IMR-90 (cell line): ENCODE results near the gene RHO. TPM values are rescaled to one million over a fixed set of nuclear protein-coding genes. Genes with fewer than 3 reads are reported as not detected.

Experiments used
- ATAC-seq: fragments of 200-7000 bp; cut with Tn5 transposase; 2 replicates; pipeline ENCODE4 v1.9.1; 2020; ENCODE audit warnings: low read depth, mild to moderate bottlenecking, moderate library complexity
- BruUV-seq: library from RNA; stranded (reverse); fragments of 400-500 nt; replicated peaks from 2 replicates; lab custom pipeline; 2021; lab: Mats Ljungman, UMichigan
- CTCF ChIA-PET: fragments of 300-600 bp; formaldehyde crosslinking; extraction: SDS; loops from one replicate; lab custom pipeline; 2021; ENCODE audit warnings: antibody characterized with exemption; lab: Yijun Ruan, JAX
- POLR2A ChIA-PET: fragments of 300-600 bp; sonication (Branson Sonifier 250); formaldehyde crosslinking; loops from one replicate; lab custom pipeline; 2022; ENCODE audit warnings: antibody characterized with exemption; ENCODE audit not compliant: unreplicated experiment; lab: Charles Lee
- DNase-seq: peaks from one replicate; pipeline ENCODE4 v3.0.0; 2013
- H2AFZ ChIP-seq: replicated peaks from 2 replicates; pipeline ENCODE3; 2013; ENCODE audit warnings: low read length, mild to moderate bottlenecking; ENCODE audit not compliant: poor library complexity
- H2AK5ac ChIP-seq: 2 replicates; pipeline ENCODE4 v1.6.1; 2013; ENCODE audit warnings: low read depth, low read length, inconsistent platforms
- H2AK9ac ChIP-seq: replicated peaks from 2 replicates; pipeline ENCODE3; 2013; ENCODE audit warnings: mild to moderate bottlenecking, low read depth, low read length, moderate library complexity; ENCODE audit not compliant: poor library complexity
- H2BK120ac ChIP-seq: 2 replicates; pipeline ENCODE4 v1.6.1; 2013; ENCODE audit warnings: low read depth, low read length, inconsistent platforms
- H2BK15ac ChIP-seq: 3 replicates; pipeline ENCODE4 v1.6.1; 2013; ENCODE audit warnings: low read depth, low read length, inconsistent platforms
- H2BK20ac ChIP-seq: 2 replicates; pipeline ENCODE4 v1.6.1; 2013; ENCODE audit warnings: low read depth, mild to moderate bottlenecking, inconsistent platforms, low read length, moderate library complexity
- H2BK5ac ChIP-seq: 2 replicates; pipeline ENCODE4 v1.6.1; 2013; ENCODE audit warnings: mild to moderate bottlenecking, low read depth, low read length, inconsistent platforms; ENCODE audit not compliant: poor library complexity, severe bottlenecking
- H3K14ac ChIP-seq: replicated peaks from 2 replicates; pipeline ENCODE4 v1.6.1; 2013; ENCODE audit warnings: low read depth, low read length, inconsistent platforms
- H3K18ac ChIP-seq: 2 replicates; pipeline ENCODE4 v1.6.1; 2013; ENCODE audit warnings: low read depth, low read length, control low read depth
- H3K23ac ChIP-seq: 2 replicates; pipeline ENCODE4 v1.6.1; 2013; ENCODE audit warnings: low read depth, low read length, inconsistent platforms
- H3K27ac ChIP-seq: 2 replicates; pipeline ENCODE4 v1.5.1; 2013; ENCODE audit warnings: mild to moderate bottlenecking, control low read depth, low read length; ENCODE audit not compliant: insufficient read depth
- H3K27me3 ChIP-seq: 2 replicates; pipeline ENCODE4 v1.6.1; 2013; ENCODE audit warnings: low read length; ENCODE audit not compliant: control insufficient read depth, insufficient read depth
- H3K36me3 ChIP-seq: 2 replicates; pipeline ENCODE4 v1.6.1; 2013; ENCODE audit warnings: low read length, mixed read lengths; ENCODE audit not compliant: control insufficient read depth, insufficient read depth
- H3K4ac ChIP-seq: 2 replicates; pipeline ENCODE4 v1.6.1; 2013; ENCODE audit warnings: low read depth, low read length, inconsistent platforms
- H3K4me1 ChIP-seq: 2 replicates; pipeline ENCODE4 v1.6.1; 2013; ENCODE audit warnings: low read length, mixed read lengths; ENCODE audit not compliant: control insufficient read depth, insufficient read depth
- H3K4me2 ChIP-seq: 2 replicates; pipeline ENCODE4 v1.6.1; 2013; ENCODE audit warnings: low read depth, mild to moderate bottlenecking, control low read depth, low read length, moderate library complexity
- H3K4me3 ChIP-seq: 2 replicates; pipeline ENCODE4 v1.5.1; 2013; ENCODE audit warnings: low read depth, mild to moderate bottlenecking, control low read depth, low read length, moderate library complexity; ENCODE audit not compliant: insufficient read depth
- H3K56ac ChIP-seq: 2 replicates; pipeline ENCODE4 v1.6.1; 2013; ENCODE audit warnings: low read length, inconsistent platforms; ENCODE audit not compliant: insufficient read depth; ENCODE audit errors: extremely low read depth
- H3K79me1 ChIP-seq, 2 experiments: 2 replicates each; pipeline ENCODE4 v1.6.1; 2013; ENCODE audit warnings: low read length in 2 of 2, inconsistent platforms in 1 of 2, low read depth in 1 of 2
- H3K9ac ChIP-seq: 2 replicates; pipeline ENCODE4 v1.6.1; 2013; ENCODE audit warnings: low read depth, low read length, control low read depth
- H3K9me1 ChIP-seq: 2 replicates; pipeline ENCODE4 v1.6.1; 2013; ENCODE audit warnings: low read length, inconsistent platforms; ENCODE audit not compliant: insufficient read depth
- H3K9me3 ChIP-seq: 2 replicates; pipeline ENCODE4 v1.6.1; 2013; ENCODE audit warnings: low read length; ENCODE audit not compliant: control insufficient read depth, insufficient read depth
- H4K20me1 ChIP-seq: 2 replicates; pipeline ENCODE4 v1.6.1; 2013; ENCODE audit warnings: low read length, inconsistent platforms; ENCODE audit not compliant: insufficient read depth
- H4K5ac ChIP-seq: 2 replicates; pipeline ENCODE4 v1.6.1; 2013; ENCODE audit warnings: mild to moderate bottlenecking, low read depth, low read length, control low read depth
- H4K8ac ChIP-seq, 2 experiments: 2 replicates each; pipeline ENCODE4 v1.6.1; 2013; ENCODE audit warnings: low read depth in 2 of 2, low read length in 2 of 2, control low read depth in 1 of 2, inconsistent platforms in 1 of 2
- H4K91ac ChIP-seq: 2 replicates; pipeline ENCODE4 v1.6.1; 2013; ENCODE audit warnings: low read depth, low read length, inconsistent platforms; ENCODE audit not compliant: insufficient read depth
- FOS ChIP-seq: fragments of 150-350 bp; IDR thresholded peaks from 2 replicates; pipeline ENCODE4 v1.6.1; 2016; ENCODE audit warnings: low read depth, low read length
- MAZ ChIP-seq: IDR thresholded peaks from 2 replicates; pipeline ENCODE4 v1.6.1; 2012; ENCODE audit warnings: low read depth, mild to moderate bottlenecking, low read length, improper control_type of control experiment, moderate library complexity, borderline replicate concordance
- NFE2L2 ChIP-seq: fragments of 150-350 bp; IDR thresholded peaks from 2 replicates; pipeline ENCODE4 v1.6.1; 2016; ENCODE audit warnings: low read depth, mild to moderate bottlenecking, low read length
- RFX5 ChIP-seq: IDR thresholded peaks from 2 replicates; pipeline ENCODE4 v1.8.0; 2012; ENCODE audit warnings: low read depth, mild to moderate bottlenecking, low read length, moderate library complexity
- USF2 ChIP-seq: fragments of 150-350 bp; IDR thresholded peaks from 2 replicates; pipeline ENCODE4 v1.6.1; 2017; ENCODE audit warnings: mild to moderate bottlenecking, antibody characterized with exemption, low read length, low read depth
- WGBS, 2 experiments: methylation state at CpG; one replicate each; pipeline versions ENCODE4 v1.1.5 to v1.1.7; 2013; ENCODE audit warnings: missing lambda C conversion rate in 2 of 2; ENCODE audit not compliant: insufficient read length in 1 of 2; ENCODE audit errors: extremely low coverage in 2 of 2; 5-methylcytosine and 5-hydroxymethylcytosine counted together
- dilution Hi-C: fragments of 300-500 bp; cut with HindIII; formaldehyde crosslinking; loops from one replicate; pipeline ENCODE4 v1.14.3; 2018; ENCODE audit warnings: low sequenced_read_pairs; ENCODE audit not compliant: unreplicated experiment
- in situ Hi-C: fragments of 300-500 bp; cut with MboI; formaldehyde crosslinking; loops from 3 replicates; pipeline ENCODE4 v1.14.3; 2019; ENCODE audit warnings: low sequenced_read_pairs, inconsistent platforms, mixed read lengths
- intact Hi-C: fragments of 100-400 bp; cut with micrococcal nuclease; formaldehyde crosslinking; loops from 2 replicates; pipeline ENCODE4 v1.10.0; 2022
- polyA plus RNA-seq, 3 experiments: library from polyadenylated mRNA; depleted of rRNA; stranded (reverse); fragments of >200 nt; gene quantifications; 2 replicates each; pipeline ENCODE4 v1.2.3, GENCODE V29; 2012; ENCODE audit warnings: low replicate concordance in 1 of 3
- total RNA-seq: library from RNA; depleted of rRNA; stranded (reverse); fragments of >200 nt; gene quantifications from 2 replicates; pipeline ENCODE4 v1.2.3, GENCODE V29; 2012

Gene RHO
- total and polyA plus RNA-seq, 2 of the 4 experiments (the other 2 are of a cell fraction), result not detected

- peaks cover 37% of the 10 kb centered on the region for H3K4me1 ChIP-seq
- dilution Hi-C loops, result no loop called here
- in situ Hi-C loops, result no loop called here
- ChIA-PET POLR2A (no interaction called here), CTCF (interaction anchor here (1.3 kb wide), 1 partner anchor 71 kb away, joined by 3 read pairs; no protein-coding TSS in a partner anchor)
- peak overlapping the region; percentile 20 to 90; a peak in 1 of 4 replicates for H4K8ac ChIP-seq
- H4K20me1 ChIP-seq, result no peaks in the 10 kb centered on the region
- H2AFZ ChIP-seq, result no peak overlapping the region
- H3K18ac ChIP-seq, result no peak overlapping the region
- peaks cover 22% of the 10 kb centered on the region for H3K9me1 ChIP-seq
- no peak overlapping the region for H2BK5ac ChIP-seq
- H3K56ac ChIP-seq, result no peak overlapping the region
- no peaks in the 10 kb centered on the region for H3K27me3 ChIP-seq
- H2BK120ac ChIP-seq, result peak overlapping the region; percentile 46; the same call in 1 of the 2 replicates
- peaks cover 13 to 41% of the 10 kb centered on the region in 2 experiments; a peak in 3 of 4 replicates for H3K79me1 ChIP-seq
- WGBS, 2 experiments, result 60% methylated on average over 11 of the region's 11 CpGs; no CpG with 5 or more reads in 1 of the 2 experiments
- H4K91ac ChIP-seq, result peak overlapping the region; percentile 83; the same call in 1 of the 2 replicates
- ATAC-seq (no peak), DNase-seq (no peak)
- no peak overlapping the region; the same call in 1 of the 2 replicates for H4K5ac ChIP-seq
- peak overlapping the region; percentile 87 for H2AK5ac ChIP-seq
- H3K23ac ChIP-seq, result peak overlapping the region; percentile 36; the same call in 1 of the 2 replicates
- no TSS peak for BruUV-seq
- peaks cover 36% of the 10 kb centered on the region for H3K36me3 ChIP-seq
- no peaks in the 10 kb centered on the region for H3K9me3 ChIP-seq
- peak overlapping the region; percentile 98; the same call in 1 of the 2 replicates for H3K4ac ChIP-seq
- H2AK9ac ChIP-seq, result peak overlapping the region; percentile 10
- H3K9ac ChIP-seq, result no peak overlapping the region
- no peak for TF ChIP-seq FOS
- no peak for TF ChIP-seq RFX5
- TF ChIP-seq USF2, result no peak
- TF ChIP-seq NFE2L2, result no peak
- no peak for TF ChIP-seq MAZ
- no peak overlapping the region for H3K4me3 ChIP-seq
- intact Hi-C loops, result no loop called here
- no peak overlapping the region for H3K27ac ChIP-seq
- H2BK15ac ChIP-seq, result peak overlapping the region; percentile 7; the same call in 1 of the 3 replicates
- H3K14ac ChIP-seq, result peak overlapping the region; percentile 96; the same call in 1 of the 2 replicates
- H2BK20ac ChIP-seq, result no peak overlapping the region
- H3K4me2 ChIP-seq, result no peak overlapping the region
These were observed 29.1 kb downstream of the RHO start for GRCh38 chr3:129557548-129557894.
